Endodermal cell (in vitro differentiated cells): Measurements from ENCODE around the gene CAND1. TPM values are rescaled to one million over a fixed set of nuclear protein-coding genes. Genes with fewer than 3 reads are reported as not detected.
A peak's percentile ranks its signal among the peaks of the same experiment; 100 is the strongest.

Source experiments
- DNase-seq: peaks from one replicate; pipeline ENCODE4 v3.0.0-alpha.2; 2017
- H3K27ac ChIP-seq: 2 replicates; pipeline ENCODE4 v1.5.1; 2013; ENCODE audit warnings: mild to moderate bottlenecking, low read depth, low read length, moderate library complexity
- H3K27me3 ChIP-seq: 2 replicates; pipeline ENCODE4 v1.6.1; 2013; ENCODE audit warnings: mild to moderate bottlenecking, low read length, moderate library complexity; ENCODE audit not compliant: insufficient read depth, control insufficient read depth, poor library complexity, severe bottlenecking
- H3K36me3 ChIP-seq: 2 replicates; pipeline ENCODE4 v1.7.0; 2013; ENCODE audit warnings: mild to moderate bottlenecking, low read length, moderate library complexity; ENCODE audit not compliant: control insufficient read depth, insufficient read depth
- H3K4me1 ChIP-seq: one replicate; pipeline ENCODE4 v1.7.0; 2013; ENCODE audit warnings: low read length; ENCODE audit not compliant: control insufficient read depth, insufficient read depth
- H3K4me3 ChIP-seq: 2 replicates; pipeline ENCODE4 v1.5.1; 2013; ENCODE audit warnings: mild to moderate bottlenecking, low read length, moderate library complexity
- H3K9ac ChIP-seq: 2 replicates; pipeline ENCODE4 v1.6.1; 2013; ENCODE audit warnings: mild to moderate bottlenecking, low read length, moderate library complexity; ENCODE audit not compliant: poor library complexity, severe bottlenecking; ENCODE audit errors: extremely low read depth
- H3K9me3 ChIP-seq: 2 replicates; pipeline ENCODE4 v1.6.1; 2013; ENCODE audit warnings: mild to moderate bottlenecking, low read length, moderate library complexity; ENCODE audit not compliant: control insufficient read depth
- H3K27ac Mint-ChIP-seq: 2 replicates; pipeline ENCODE4 v1.8.0; 2020; ENCODE audit warnings: mixed read lengths
- H3K27me3 Mint-ChIP-seq: 2 replicates; pipeline ENCODE4 v1.8.0; 2021; ENCODE audit warnings: mild to moderate bottlenecking, mixed read lengths; ENCODE audit not compliant: insufficient read depth
- H3K36me3 Mint-ChIP-seq: 2 replicates; pipeline ENCODE4 v1.8.0; 2020; ENCODE audit warnings: low read depth, mixed read lengths
- H3K4me1 Mint-ChIP-seq: 2 replicates; pipeline ENCODE4 v1.8.0; 2020; ENCODE audit warnings: mixed read lengths
- H3K4me3 Mint-ChIP-seq: 2 replicates; pipeline ENCODE4 v1.8.0; 2020; ENCODE audit warnings: mild to moderate bottlenecking, moderate library complexity, mixed read lengths
- H3K9me3 Mint-ChIP-seq: 2 replicates; pipeline ENCODE4 v1.8.0; 2020; ENCODE audit warnings: mild to moderate bottlenecking, mixed read lengths
- CTCF ChIP-seq: fragments of 200-600 bp; sonication (generic); conservative IDR thresholded peaks from 2 replicates; pipeline ENCODE4 v1.5.0; 2021; ENCODE audit warnings: antibody characterized with exemption, mild to moderate bottlenecking
- WGBS, 2 experiments: methylation state at CpG; one replicate each; pipeline versions ENCODE4 v1.1.5 to v1.1.7; 2013; ENCODE audit warnings: missing lambda C conversion rate in 2 of 2, mixed read lengths in 1 of 2; ENCODE audit not compliant: insufficient coverage in 1 of 2, insufficient read length in 1 of 2; 5-methylcytosine and 5-hydroxymethylcytosine counted together
- total RNA-seq, 2 donors: library from RNA; stranded (reverse); fragmentation: NEBNext Ultra II Directional in 1 of 2; extraction: Animal tissue kit (Norgen Biotek cat#: 25700) in 1 of 2; gene quantifications; 2 replicates in 1 of 2; 3 replicates in 1 of 2; pipeline ENCODE4 v1.2.1, GENCODE V29; 2021

The CAND1 gene
- total RNA-seq, 2 donors from 2014 or later: 207 to 259 TPM

GRCh38 chr12:67364228-67364627 lies 95.1 kb downstream of the CAND1 start:
- Mint-ChIP-seq H3K4me3 (no peak overlapping the region), H3K9me3 (peaks cover 12% of the 10 kb centered on the region), H3K4me1 (peaks cover 12% of the 10 kb centered on the region), H3K36me3 (peaks cover 4% of the 10 kb centered on the region), H3K27me3 (peaks cover 72% of the 10 kb centered on the region), H3K27ac (no peak overlapping the region)
- DNase-seq: peak; percentile 88
- TF ChIP-seq CTCF: no peak
- Histone ChIP-seq H3K9ac (no peak overlapping the region), H3K4me3 (no peak overlapping the region), H3K9me3 (peaks cover 10% of the 10 kb centered on the region), H3K27me3 (peaks cover 50% of the 10 kb centered on the region), H3K4me1 (peaks cover 3% of the 10 kb centered on the region), H3K27ac (no peak overlapping the region), H3K36me3 (no peaks in the 10 kb centered on the region)

- peaks cover 4% of the 10 kb centered on the region for H3K36me3 Mint-ChIP-seq
- no peak overlapping the region for H3K27ac Mint-ChIP-seq
- H3K4me3 ChIP-seq: no peak overlapping the region
- no peaks in the 10 kb centered on the region for H3K36me3 ChIP-seq
- H3K9me3 Mint-ChIP-seq: peaks cover 12% of the 10 kb centered on the region
- H3K27me3 ChIP-seq: peaks cover 57% of the 10 kb centered on the region
- peaks cover 3% of the 10 kb centered on the region for H3K4me1 ChIP-seq
- TF ChIP-seq CTCF: no peak
- no peak for DNase-seq
- H3K27ac ChIP-seq: no peak overlapping the region
- peaks cover 77% of the 10 kb centered on the region for H3K27me3 Mint-ChIP-seq
- H3K9ac ChIP-seq: no peak overlapping the region
- peaks cover 10% of the 10 kb centered on the region for H3K9me3 ChIP-seq
- peaks cover 12% of the 10 kb centered on the region for H3K4me1 Mint-ChIP-seq
- H3K4me3 Mint-ChIP-seq: no peak overlapping the region
Measured at GRCh38 chr12:67365131-67365530, 96.0 kb downstream of the CAND1 start.

- no peak overlapping the region for H3K4me3 ChIP-seq
- H3K4me1 ChIP-seq: peaks cover 3% of the 10 kb centered on the region
- H3K27me3 ChIP-seq: peaks cover 47% of the 10 kb centered on the region
- Mint-ChIP-seq H3K27ac (no peak overlapping the region), H3K4me3 (no peak overlapping the region), H3K27me3 (peaks cover 56% of the 10 kb centered on the region), H3K9me3 (peaks cover 2% of the 10 kb centered on the region), H3K4me1 (peaks cover 12% of the 10 kb centered on the region), H3K36me3 (no peaks in the 10 kb centered on the region)
- 94% methylated on average over 1 of the region's 1 CpG; no CpG with 5 or more reads in 1 of the 2 experiments for WGBS, 2 experiments
- no peak for TF ChIP-seq CTCF
- H3K36me3 ChIP-seq: no peaks in the 10 kb centered on the region
- no peak for DNase-seq
- no peak overlapping the region for H3K27ac ChIP-seq
- no peak overlapping the region for H3K9ac ChIP-seq
- no peaks in the 10 kb centered on the region for H3K9me3 ChIP-seq
Measured at GRCh38 chr12:67367843-67368242, 98.7 kb downstream of the CAND1 start.
